GM19372 (cell line): ENCODE measurements around the gene SERTM1.

Source experiments
- ATAC-seq: cut with Tn5 transposase; IDR thresholded peaks from one replicate; pipeline ENCODE4 v1.9.1; 2021; ENCODE audit warnings: mild to moderate bottlenecking, low read depth, moderate library complexity; ENCODE audit not compliant: unreplicated experiment

Gene SERTM1

GRCh38 chr13:36673838-36674326, at the start of gene SERTM1:
TSS of gene SERTM1 (plus strand) at chr13:36674020. CDS start at chr13:36695079, 21,059 bp downstream.
- ATAC-seq = no peak

DNA sequence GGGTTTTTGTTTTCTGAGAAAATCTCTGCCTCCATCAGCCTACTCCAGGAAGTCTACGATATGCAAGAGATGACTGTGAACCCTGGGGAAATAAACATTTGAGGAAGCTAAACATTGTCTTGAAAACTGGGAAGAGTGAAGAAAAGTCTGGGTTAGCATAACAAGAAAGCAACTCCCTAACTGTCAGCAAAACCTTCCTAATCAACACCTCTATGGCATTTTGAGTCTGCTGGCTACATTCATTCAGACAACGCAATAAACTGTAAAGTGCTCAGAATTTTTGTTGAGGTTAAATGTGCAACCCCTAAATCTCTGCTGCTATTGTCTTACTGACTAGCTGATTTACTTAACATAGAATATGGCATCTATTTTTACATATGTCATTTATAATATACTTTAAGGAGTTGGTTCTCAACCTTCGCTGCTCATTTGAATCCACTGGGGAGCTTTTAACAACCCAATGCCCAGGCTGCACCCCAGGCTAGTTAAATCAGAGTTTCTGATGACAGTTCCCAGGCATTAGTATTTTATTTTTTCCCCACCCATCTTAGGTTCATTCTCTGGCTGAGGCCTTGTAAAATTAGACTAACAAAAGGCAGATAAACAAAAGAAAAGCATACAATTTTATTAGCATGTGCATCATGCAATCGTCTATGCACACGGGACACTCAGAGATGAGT, 45.3 kb upstream of the SERTM1 start:
- no peak for ATAC-seq

DNA sequence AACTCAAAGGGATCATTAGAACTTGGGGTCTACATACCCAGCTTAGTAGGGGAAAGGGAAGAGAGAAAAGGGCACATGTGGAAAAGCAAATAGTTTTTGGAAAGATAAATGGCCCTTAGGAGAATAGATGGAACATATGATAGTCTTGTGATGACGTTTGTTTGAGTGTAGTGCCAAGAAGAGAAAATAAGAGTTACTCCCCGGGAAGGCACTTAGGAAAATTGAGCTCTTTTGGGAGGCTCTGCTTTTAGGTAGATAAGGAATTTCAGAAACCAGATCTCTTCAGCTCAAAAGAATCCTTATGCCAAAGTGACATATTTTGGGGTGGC, 44.8 kb upstream of the SERTM1 start:
- ATAC-seq = no peak

GRCh38 chr13:36630181-36630803, 43.5 kb upstream of the SERTM1 start:
- ATAC-seq = no peak

- ATAC-seq = no peak
Observed at GRCh38 chr13:36639610-36640009, 34.2 kb upstream of the SERTM1 start.

- no peak for ATAC-seq
Observed at GRCh38 chr13:36650611-36651010, 23.2 kb upstream of the SERTM1 start.

DNA sequence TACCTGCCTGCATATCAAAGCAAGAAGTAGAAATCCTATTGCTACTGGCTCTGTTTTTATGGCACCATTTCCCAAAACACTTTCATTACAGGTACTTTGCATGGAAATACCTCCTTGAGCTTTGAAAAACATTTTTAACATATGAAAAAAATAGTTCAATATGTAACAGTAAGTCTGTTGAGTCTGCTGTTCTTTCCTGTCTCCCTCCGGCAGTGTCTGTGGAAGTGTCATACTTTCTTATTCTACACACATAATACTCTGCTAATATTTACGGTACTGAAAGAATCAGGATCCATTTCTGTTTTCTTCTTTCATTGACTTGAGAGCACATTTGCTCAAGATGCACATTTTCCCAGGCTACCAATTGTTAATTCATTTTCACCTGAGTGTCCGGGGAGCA, 8.2 kb upstream of the SERTM1 start:
- no peak for ATAC-seq

DNA sequence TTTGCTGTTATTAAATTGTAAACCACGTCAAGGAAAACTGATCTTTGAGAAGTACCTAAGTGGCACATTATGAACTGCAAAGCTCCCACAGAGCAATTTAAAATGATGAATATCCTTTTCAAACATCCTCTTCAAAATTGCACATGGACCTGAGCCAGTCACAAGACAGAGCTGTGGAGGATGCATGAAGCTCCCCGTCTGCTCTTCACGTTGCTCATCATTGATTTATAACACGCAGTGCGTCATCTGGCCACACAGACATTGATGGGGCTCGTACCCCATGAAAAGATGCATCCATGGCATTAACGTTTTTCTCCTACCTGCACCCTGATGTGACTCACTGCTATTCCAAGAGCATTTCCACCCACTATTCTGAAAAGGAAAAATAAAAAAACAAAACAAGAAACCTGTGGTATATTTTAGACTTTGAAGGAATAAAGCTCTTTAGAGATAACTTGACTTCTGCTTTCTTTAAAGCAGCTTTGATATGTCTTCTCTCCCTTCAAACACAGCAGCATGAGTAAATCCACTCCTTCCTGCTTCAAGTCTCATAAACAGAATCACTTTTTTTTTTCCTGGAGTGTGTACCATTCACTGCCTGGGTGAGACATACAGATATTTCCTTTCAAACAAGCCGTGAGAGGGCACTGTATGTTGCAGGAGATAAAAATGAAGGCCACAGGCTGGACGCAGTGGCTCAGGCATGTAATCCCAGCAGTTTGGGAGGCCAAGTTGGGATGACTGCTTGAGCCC, 7.2 kb upstream of the SERTM1 start:
- no peak for ATAC-seq

DNA sequence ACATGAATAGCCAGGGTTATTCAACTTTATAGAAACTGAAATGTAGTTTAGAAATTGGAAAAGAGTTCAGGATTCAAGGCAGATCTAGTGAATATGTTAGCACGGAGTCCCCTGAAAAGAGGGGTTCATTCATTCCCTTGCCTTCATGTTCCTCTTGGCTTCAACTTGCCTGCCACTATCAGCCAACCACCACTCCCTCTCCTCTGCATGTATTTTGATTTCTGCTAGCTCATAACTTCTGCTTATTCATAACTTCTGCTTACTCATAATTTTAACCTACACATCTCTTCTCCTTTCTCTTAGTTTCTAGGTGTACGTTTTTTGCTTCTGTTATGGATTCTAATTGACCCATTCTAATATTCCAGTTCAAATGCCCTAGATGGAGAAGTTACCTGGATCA, 5.5 kb upstream of the SERTM1 start:
- no peak for ATAC-seq

DNA sequence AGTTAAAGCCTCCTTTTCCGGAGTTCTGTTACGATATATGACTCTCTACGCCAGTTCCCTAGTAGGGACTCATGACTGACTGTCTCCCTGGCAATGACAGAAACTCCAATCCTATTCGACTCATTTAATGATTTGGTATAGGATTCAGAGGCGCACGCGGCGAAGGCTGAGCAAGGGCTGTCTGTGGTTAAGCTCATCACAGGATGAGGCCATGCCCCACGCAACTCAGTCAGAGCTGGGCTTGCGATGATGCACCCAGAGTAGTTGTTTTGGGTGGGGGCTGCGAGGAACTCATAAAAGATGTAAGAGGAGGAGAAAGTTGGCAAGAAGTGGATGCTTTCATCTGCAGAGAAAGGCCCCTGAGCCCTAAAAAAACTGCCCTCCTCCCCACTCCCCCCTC, 468 bp upstream of the SERTM1 start:
- ATAC-seq = no peak

DNA sequence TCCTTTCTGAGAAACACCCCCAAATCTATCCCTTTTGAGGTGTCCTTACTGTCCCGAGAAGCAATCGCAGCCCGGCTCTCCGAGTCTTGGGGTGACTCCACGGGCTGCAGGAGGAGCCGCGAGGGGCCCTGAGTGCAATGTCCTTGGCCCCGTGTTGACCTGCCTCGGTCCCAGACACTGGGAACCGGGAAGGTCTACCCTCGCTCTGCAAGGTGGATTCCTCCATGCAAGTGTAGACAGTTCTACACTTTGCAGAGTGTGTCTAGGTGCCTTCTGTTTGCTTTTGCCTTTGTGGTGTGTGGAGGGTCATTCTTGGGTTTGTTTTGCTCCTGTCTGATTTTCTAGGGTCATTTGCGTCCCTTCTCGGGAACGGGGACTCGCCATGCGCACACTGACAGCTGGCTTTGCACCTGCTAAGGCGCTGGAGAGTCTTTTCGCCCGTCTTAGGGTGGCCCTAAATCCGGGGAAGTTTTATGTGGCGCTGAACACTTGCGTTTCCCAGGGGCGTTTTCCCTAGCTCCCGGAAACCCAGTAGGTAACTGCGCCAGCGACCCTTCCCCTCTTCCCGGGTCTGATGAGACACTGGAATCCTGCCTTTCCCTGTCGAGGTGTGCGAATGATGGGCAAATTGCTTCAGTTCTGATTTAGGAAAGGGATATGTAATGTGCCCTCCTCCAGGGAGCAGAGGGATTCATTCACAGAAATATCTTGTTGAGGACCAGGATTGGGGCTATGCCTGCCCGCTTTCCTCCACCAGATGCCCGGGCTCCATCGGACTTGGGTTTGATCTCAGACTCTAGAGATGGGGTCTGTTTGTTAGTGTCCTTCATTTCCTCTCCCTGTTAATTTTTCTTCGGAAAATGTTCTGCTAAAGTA, 755 bp downstream of the SERTM1 start:
- no peak for ATAC-seq

DNA sequence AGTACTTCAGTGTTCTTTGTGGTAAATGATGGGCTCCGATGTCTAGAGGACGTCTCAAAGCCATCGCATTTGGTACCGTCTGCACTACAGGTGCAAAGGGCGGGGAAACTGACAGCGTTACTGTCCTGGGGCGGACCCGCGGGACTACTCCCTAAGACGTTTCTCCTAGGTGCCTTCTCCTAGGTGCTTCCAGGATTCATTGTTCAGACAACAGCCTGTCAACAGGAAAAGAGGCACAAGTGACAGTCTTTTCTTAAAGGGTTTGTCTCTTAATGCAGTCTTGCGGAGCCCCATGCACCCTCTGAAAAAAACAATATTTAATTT, 1.4 kb downstream of the SERTM1 start:
- ATAC-seq = no peak

DNA sequence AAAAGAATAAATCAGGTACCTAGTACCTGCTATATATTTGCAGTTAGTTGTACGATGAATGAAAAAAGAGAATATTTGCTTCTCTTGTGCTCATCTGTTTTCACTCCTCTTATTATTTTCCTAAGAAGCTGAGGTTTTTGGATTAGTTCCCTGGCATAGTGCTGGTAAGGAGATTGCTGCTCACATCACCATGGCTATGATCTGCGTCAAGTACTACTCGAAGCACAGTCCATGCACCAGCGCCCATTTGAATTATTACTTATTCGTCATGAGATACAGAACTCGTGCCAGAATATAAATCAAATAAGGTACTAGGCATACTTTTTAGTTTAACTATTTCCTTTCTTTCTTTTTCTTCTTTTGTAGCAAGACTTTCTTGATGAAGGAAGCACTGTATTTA, 7.1 kb downstream of the SERTM1 start:
- no peak for ATAC-seq

- no peak for ATAC-seq
Observed at GRCh38 chr13:36681894-36682624, 8.2 kb downstream of the SERTM1 start.

DNA sequence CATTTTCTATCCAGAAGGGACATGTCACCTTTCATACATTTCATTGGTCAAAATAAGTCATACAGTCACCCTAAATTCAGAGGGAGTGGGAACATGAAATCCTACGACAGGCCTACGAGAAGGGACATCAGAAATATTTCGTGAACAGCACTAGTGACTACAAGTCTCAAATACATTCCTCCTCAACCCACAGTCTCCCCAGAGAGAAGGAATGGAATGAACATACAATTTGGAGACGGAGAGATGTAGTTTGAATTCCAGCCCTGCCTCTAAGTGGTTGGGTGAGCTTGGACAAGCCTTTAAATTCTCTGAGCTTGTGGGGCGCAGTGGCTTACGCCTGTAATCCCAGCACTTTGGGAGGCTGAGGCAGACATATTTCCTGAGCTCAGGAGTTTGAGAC, 9.9 kb downstream of the SERTM1 start:
- no peak for ATAC-seq

DNA sequence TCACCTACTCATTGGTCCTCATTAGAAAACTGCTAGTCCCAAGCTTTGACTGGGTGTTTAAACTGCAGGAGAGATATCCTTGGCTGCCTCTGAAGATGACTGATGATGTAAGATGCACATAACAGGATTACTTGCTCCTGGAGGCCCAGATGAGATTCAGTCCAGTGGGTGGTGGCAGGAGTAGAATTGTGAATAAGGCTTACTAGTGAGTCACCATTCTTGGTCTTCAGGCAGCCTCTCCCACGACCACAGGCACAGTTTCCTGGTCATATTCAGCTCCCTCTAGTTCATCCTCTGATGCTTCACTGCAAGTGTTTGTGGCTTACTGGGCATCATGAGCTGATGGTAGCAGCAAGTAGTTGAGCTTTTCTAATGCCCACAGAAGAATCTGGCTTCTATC, 12.1 kb downstream of the SERTM1 start:
- ATAC-seq = no peak

DNA sequence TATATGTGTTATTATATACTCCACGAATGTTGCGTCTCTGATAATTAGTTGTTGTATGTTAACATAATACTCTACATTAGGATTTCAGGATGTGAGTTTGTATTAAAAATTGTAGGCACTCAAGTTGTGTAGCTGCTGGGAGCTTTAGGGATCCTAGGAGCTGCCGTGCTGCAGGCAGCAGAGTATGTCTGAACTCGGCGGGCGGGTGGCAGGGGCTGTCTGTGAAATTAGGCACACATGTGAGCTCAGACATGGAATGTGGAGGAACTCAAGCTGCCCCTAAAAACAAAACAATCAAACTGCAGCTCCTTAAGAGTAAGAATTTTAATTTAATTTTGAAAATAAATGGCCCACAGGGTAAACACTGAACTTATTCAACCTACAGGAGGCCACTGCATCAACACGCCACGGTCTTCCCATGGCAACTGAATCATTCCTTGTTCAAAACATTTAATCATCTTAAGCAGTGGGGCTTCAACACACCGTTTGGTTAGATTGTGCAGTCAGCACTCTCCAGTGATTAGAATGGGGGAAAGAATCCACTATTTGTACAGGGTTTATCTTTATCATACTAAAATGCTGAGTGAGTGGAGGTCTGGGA, 22.7 kb downstream of the SERTM1 start:
- ATAC-seq = no peak

DNA sequence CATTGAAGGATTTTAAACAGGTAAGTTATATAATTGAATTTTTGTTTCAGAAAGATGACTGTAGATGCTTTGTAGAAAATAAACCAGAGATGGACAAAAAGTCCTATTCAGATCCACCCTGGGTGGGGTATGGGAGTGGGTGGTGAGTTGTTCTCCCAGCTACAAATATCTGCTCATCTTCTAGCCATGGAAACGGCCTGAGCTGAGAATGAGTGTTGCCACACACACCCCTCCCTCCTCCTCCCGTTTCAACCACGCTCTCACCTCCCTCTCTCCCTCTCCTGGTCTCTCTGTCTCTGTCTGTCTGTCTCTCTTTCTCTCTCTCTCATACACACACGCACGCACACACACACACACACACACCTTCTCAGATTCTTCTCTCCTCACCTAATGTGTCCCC, 26.4 kb downstream of the SERTM1 start:
- no peak for ATAC-seq

- ATAC-seq = no peak
Observed at GRCh38 chr13:36706755-36707154, 32.9 kb downstream of the SERTM1 start.
